HL-60/S4 treated with retinoic acid at 250 ng/mL for 4 days and 3 days (cell line): ENCODE data around the gene HNRNPAB.
"Not testable (repeated sequence)": the region's sequence is repeated elsewhere in the genome, so short reads cannot be mapped to it uniquely, and the experiment has no call there.

Experiments used
- in situ Hi-C: fragments of 300-500 bp; cut with MboI; formaldehyde crosslinking; loops from 2 replicates; pipeline ENCODE4 v1.7.0; 2022; ENCODE audit warnings: low sequenced_read_pairs

Gene HNRNPAB

DNA sequence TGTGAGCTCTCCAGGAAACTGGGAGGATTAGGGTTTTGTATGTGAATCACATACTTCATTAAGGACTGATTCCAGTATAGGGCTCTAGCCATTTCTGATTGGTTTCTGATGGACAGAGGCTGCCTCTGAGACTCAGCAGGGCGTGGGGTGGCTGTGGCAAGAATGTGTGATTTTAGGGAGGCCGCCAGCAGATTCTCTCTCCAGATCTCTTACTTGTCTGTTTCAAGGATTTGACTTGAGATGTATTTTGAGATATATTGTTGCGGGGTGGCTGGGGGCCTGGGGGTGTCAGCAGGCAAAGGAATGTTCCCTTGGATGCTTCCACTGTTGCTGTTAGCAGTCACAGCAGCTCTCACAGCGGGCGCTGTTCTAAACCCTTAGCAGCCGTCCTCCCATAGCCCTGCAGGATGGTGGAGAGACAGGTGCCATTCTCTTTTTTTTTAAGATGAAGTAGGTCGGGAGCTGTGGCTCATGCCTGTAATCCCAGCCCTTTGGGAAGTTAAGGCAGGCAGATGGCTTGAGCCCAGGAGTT lies 8.0 kb upstream of the HNRNPAB start:
- in situ Hi-C loops, result no loop called here

DNA sequence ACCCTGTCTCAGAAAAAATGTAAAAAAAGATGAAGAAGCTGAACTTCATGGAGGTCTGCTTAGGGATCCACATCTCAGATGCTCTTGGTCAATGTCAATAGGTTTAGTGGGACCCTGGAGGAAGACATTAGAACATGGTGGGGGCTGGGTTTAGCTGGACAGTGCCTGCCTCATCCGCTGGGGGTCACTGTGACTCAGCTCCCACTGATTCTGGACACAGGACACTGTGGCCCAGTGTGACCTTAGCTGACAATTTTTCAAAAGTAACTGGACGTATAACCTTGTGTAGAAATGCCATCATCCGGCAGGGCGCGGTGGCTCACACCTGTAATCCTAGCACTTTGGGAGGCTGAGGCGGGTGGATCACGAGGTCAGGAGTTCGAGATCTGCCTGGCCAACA lies 7.3 kb upstream of the HNRNPAB start:
- in situ Hi-C loops, result no loop called here

DNA sequence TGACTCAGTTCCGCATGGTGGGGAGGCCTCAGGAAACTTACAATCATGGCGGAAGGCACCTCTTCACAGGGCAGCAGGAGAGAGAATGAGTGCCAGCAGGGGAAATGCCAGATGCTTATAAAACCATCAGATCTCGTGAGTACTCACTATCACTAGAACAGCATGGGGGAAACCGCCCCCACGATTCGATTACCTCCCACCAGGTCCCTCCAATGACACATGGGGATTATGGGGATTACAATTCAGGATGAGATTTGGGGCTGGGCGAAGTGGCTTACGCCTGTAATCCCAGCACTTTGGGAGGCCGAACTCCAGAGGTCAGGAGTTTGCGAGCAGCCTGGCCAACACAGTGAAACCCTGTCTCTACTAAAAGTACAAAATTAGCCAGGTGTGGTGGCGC lies 6.2 kb upstream of the HNRNPAB start:
- in situ Hi-C loops, result not testable (repeated sequence)

DNA sequence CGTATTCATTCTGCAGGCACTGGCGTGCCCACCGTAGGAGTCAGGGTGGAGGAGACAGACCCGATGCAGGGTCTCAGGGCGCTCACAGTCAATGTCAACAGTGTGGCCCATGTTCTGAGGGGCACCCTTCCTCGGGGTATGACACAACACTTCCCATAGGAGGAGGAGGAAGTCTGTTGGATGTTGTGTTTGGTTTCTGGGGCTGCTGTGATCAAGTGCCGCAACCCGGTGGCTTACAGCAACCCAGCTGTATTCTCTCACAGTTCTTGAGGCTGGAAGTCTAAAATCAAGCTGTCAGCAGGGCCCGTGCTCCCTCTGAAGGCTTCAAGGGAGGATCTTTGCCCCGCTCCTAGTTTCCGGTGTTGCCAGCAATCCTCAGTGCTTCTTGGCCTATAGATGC lies 5.6 kb upstream of the HNRNPAB start:
- in situ Hi-C loops, result no loop called here

DNA sequence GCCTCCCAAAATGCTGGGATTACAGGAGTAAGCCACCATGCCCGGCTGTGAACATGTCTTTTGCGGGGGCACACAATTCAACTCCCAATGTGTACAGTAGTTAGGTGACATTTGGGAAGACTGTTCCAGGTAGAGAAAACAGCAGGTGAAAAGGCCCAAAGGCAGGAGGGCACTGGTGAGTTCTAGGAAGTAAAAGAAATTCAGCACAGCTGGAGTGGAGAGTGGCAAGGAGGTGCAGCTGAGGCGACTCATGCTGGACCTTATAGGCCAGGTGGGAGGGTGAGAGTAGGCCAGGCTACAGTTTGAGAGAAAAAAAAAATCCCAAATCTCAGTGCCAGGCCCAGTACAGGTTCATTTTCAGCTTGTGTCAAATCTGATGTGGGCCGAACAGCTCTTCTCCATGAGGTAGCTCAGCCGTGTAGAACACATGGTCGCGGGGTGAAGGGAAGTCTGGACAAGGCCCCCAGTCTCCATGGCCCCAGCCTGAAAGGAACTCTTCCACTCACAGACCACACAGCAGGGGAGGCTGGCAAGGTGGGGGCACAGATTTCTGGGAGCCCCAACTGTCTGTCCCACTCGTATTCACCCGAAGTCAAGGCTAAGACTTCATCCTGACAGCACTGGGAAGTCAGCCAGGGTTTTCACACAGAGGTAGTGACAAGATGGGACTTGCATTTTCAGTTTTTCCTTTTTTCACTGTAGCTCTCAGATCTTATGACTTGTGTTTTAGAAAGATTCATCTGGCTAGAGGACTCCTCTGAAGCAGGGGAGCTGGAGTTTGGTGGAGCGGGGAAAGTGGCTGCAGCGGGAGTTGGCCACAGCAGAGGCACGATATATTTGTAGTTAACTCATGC lies 4.5 kb upstream of the HNRNPAB start:
- in situ Hi-C loops, result no loop called here

DNA sequence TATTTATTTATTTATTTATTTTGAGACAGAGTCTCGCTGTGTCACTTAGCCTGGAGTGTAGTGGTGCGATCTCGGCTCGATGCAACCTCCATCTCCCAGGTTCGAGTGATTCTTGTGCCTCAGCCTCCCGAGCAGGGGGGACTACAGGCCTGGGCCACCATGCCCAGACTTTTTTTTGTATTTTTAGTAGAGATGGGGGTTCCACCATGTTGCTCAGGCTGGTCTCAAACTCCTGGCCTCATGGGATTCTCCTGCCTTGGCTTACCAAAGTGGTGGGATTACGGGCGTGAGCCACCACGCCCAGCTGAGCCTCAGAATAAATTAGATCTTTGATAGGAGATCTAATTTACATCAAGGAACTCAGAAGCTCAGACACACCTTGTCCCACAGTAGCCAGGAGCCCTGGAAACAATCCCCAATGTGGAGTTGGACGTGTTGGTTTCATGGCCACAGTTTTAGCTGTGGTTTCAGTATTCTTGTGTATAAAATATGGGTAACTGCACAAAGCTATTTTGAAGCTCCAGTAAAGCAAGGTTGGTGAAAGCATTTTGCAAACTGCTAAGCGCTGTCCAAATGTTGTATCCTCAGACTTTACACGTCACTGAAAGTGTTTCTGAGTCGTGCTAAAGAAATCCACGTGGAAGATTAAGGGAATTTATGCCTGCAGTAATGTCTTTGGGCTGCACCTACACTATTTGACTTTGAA lies 3.0 kb upstream of the HNRNPAB start:
- in situ Hi-C loops, result no loop called here

GRCh38 chr5:178201927-178202235 lies 2.5 kb upstream of the HNRNPAB start:
- in situ Hi-C loops, result no loop called here

DNA sequence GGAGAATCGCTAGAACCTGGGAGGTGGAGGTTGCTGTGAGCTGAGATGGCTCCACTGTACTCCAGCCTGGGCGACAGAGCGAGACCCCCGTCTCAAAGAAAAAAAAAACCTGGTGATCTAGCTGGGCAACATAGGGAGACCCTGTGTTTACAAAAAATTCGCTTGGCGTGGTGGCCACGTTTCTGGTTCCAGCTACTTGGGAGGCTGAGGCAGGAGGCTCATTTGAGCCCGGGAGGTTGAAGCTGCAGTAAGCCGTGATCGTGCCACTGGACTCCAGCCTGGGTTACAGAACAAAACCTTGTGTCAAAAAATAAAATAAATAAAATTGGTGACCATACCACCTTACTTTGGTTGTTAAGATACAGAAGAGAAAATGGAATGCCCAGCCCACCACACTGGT lies 1.8 kb upstream of the HNRNPAB start:
- in situ Hi-C loops, result no loop called here

DNA sequence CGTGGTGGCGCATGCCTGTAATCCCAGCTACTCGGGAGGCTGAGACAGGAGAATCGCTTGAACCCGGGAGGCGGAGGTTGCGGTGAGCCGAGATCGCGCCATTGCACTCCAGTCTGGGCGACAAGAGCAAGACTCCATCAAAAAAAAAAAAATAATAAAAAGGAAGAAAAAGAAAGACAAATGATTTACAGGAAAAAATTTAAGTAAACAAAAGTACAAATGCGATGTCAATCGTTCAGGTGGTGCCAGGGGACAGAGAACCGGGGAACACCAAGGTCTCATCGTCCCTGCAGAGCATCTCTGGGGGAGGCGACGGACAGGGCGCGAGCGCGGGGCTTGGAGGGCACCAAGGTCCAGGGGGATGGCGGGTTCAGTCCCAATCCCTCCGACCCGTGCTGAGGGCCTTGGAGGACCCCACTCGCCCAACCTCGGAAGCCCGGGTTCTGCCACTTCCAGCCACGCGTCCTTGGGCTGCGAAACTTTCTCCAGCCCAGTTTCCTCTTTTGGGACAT lies 607 bp upstream of the HNRNPAB start:
- in situ Hi-C loops, result no loop called here

DNA sequence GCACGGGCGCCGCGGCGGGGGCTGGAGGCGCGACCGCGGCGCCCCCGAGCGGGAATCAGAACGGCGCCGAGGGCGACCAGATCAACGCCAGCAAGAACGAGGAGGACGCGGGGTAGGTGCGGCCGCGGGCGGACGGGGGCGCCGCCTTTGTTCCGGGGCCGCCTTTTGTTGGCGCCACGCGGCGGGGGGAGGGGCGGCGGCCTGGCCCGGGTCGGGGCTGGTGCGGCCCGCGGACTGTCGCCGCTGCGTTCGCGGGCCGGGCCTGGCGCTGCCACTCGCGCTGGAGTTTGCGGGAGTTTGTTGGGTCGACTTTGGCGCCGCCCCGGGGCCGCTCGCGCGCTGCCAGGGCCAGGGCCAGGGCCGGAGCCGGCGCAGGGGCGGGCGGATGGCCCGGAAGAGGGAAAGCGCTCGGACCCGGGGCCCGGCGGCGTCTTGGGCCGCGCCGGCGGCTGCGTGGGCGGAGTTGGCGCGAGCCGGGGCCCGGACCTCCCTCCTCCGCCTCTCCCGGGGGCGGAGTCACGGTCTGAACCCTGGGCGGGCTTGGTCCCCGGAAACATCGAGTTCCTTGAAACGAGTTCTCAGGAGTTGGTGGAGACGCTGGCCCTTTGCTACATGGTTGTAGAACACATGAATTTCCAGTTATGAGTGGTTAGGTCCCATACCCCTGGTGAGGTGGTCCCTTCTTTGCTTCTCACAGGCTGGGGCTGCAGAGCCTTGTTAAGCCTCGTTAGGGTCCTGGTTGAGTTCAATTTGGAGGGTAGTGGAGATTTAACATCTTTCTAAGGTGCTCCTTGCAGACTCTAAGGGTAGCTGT lies 809 bp downstream of the HNRNPAB start:
- in situ Hi-C loops, result no loop called here

- in situ Hi-C loops, result no loop called here
These were observed 1.4 kb downstream of the HNRNPAB start for GRCh38 chr5:178205749-178206047.

DNA sequence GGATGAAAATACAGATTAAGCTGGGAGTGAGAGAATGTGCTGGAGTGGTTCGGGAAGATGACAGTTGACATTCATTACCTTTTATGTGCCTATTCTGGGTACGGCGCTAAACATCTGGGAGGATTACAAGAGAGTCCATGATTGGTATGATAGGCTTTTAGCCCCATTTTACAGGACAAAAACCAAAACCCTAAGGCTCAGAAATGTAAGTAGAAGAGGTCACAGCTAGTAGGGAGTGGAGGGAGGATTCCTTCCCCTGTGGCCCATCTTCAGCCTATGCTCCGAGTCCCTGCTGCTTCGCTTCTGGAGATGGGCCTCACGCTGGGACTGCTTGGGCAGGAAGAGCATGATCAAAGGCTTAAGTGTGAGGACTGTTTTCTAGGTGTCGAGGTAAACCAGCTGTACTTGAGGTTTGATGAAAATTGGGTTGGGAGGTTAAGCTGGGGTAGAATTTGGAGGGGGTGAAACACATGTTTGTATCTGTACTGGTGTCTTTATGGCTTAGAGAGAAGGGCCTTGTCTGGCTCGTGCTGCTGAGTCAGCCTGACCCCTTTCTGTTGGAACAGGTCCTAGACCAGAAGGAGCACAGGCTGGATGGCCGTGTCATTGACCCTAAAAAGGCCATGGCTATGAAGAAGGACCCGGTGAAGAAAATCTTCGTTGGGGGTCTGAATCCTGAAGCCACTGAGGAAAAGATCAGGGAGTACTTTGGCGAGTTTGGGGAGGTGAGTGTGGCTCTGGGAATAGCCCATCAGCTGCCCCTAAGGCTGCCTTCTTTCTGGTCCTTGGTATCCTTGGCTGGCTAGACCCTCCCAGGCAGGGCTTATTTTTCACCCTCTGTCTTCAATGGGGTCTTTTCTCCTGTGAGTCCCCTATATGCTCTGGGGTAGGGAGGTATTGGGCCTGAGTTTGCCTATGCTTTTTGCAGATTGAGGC lies 2.1 kb downstream of the HNRNPAB start:
- in situ Hi-C loops, result no loop called here

GRCh38 chr5:178207183-178207916 lies 3.0 kb downstream of the HNRNPAB start:
- in situ Hi-C loops, result no loop called here

DNA sequence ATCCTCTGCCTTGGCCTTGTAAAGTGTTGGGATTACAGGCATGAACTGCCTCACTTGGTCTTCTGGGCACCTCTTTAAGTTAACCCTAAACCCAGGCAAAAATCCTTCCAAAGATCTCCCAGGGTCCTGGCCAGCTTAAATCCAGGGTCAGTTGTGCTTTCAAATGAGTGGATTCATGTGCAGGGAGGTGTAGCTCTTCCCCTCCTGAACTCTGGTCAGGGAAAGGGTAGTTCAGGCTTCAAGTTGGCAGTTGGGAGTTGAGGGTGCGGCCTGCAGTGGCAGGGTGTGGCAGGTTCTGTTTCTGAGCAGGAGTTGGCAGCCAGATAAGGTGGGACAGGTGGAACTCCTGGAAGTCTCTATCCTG lies 3.6 kb downstream of the HNRNPAB start:
- in situ Hi-C loops, result no loop called here

DNA sequence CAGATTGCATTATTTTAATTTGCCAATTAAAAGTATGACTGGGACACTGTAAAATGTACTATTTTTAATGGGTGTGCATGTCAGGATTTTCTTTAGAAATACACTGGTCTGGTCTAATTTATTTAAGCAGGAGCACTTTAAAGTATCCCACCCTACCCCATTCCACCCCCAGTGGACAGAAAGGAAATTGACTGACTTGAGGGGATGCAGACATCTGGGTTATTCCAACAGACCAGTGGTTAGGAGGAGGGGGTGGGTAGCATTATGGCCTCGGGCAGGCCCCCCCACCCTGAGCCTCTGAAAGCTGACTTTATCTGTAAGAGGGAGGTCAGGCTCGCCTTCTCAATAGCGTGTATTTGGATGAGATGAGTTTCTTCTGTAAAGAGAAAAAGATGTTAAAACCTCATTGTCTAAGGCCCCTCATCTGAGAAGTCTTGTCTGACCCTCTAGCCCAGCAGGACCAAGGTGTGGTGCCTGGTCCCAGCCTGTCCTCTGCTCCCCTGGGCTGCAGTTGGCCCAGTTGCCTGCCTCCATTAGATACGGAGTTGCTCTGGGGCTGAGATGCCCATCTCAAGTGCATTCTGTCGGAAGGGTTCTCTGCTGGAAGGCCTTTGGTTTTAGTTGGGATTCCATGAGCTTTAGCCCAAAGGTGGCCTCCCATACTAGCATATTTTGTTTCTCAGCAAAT lies 4.4 kb downstream of the HNRNPAB start:
- in situ Hi-C loops, result no loop called here

GRCh38 chr5:178209334-178210072 lies 5.2 kb downstream of the HNRNPAB start:
- in situ Hi-C loops, result no loop called here

GRCh38 chr5:178210073-178210535 lies 5.8 kb downstream of the HNRNPAB start:
- in situ Hi-C loops, result no loop called here

DNA sequence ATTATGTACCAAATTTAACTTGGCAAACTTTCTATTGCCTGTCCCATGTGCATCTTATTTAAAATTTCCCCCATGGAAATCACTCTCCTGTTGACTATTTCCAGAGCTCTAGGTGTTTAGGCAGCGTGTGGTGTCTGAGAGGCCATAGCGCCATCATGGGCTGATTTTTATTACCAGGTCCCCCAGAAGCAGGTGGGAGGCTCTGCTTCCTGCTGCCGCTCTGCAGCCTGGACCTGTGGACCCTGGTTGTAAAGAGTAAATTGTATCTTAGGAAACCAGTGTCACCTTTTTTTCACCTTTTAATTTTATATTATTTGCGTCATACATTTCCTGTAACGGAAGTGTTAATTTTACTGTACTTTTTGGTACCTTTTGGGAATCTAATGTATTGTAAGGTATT lies 6.4 kb downstream of the HNRNPAB start:
- in situ Hi-C loops, result no loop called here
